NCI-H748 treated with DMSO at 0.1 percent for 48 hours (cell line): ENCODE measurements around the gene RPL11.
"Not testable (repeated sequence)": the region's sequence is repeated elsewhere in the genome, so short reads cannot be mapped to it uniquely, and the experiment has no call there.

Experiments
- DNase-seq: peaks from one replicate; lab custom pipeline; 2025; lab: John Stamatoyannopoulos, UW

Gene RPL11

DNA sequence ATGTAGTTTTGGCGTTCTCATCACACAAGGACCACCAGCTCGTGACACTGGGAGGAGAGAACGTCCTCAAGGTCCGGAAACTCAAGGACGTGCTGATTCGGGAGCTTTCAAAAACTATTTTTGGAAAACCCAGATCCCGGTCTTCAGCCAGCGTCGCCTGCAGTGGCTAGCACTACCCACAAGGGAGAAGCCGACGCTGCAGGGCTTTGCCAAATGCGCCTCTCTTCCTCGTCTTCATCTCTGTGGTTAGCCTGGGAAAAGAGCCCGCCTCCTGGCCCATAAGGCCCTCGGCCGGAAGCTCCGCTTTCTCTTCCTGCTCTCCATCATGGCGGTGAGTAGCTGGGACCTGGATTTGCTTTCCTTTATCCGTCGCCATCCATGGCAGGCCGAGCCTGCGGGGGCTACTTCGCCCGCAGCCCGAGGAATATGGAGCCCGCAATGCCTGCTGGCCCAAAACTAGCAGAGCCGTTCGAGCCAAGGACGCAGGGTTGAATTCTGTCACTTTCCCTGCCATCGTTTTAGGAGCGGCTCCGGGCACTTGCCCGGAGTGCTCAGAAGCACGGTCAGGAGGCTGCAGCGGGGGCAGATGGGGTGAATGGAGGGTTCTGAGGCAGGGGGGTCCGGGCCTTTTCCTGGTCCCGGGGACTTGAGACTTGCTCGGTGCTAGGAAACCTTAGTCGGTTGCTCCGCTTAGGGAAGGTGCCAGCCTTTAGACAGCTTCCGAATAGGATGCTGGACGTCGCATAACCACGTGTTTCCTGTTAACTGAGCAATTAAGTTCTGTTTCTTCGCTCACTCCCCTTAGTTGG is at the start of gene RPL11:
TSS of gene RPL11 (plus strand) at position 308 of the 809 bp plus-strand sequence. CDS start at position 326, 18 bp downstream.
- peak; percentile 80 for DNase-seq

DNA sequence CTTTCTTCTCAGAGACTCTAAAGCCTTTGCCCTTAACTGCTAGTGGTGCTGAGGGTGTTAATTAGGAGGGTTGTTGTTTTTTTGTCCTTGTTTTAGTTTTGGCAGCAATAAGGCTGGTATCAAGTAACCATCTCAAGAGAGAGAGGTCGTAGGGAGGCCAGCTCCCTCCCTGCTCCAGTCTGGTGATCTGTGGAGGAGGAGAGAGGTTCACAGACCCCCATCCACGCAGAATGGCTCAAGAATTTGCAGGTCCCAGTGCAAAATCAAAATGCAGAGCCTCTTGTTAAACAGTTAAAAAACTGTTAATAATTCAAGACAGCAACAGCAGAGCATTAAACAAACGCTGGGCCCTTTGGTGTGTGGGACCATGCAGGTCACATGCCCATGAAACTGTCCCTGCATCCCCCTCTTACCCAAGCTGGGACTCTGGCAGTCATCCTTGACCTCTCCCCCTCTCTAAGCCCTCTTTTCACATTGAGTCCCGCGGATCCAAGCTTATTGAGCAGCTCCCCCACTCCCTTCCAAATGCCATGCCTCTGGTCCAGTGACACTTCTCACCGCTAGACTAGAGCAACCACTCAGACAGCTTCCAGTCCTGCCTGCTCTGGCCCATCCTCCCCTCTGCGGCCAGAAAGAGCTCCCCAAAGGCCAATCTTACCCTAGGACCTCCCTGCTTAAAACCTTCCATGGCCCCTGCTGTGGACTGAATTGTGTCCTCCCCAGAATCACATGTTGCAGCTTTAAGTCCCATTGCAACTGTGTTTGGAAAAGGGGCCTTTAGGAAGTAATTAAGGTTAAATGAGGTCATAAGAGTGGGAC is 47.7 kb upstream of the RPL11 start:
- DNase-seq: no peak

DNA sequence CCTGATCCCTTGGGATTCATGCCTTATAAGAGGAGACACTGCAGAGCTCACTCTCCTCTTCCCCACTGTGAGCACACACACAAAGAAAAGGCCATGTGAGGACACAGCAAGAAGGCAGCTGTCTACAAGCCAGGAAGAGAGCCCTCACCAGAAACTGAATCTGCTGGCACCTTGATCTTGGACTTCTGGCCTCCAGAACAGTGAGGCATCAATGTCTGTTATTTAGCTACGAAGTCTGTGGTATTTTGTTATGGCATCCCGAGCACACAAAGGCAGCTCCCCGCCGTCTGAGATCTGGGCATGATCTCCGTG is 47.1 kb upstream of the RPL11 start:
- no peak for DNase-seq

DNA sequence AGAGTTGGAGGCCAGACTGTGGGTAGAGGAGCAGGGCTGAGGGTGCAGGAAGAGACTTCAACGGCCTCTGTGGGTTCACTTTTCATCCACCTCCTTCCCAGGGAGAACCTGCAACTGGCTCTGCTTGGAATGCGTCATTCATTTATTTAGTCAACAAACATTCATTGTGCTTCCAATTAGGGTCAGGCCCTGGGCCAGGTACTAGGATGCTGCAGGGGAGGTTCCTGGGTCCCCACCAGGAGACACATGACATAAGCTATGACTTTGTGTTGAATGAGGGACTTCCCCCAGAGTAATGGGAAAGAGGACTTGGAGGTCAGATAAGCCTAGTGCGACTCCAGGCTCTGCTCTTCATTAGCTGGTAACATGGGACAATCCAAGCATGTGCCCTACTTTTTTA is 46.3 kb upstream of the RPL11 start:
- DNase-seq: no peak

- no peak for DNase-seq
These were observed 45.5 kb upstream of the RPL11 start for GRCh38 chr1:23646091-23646490.

DNA sequence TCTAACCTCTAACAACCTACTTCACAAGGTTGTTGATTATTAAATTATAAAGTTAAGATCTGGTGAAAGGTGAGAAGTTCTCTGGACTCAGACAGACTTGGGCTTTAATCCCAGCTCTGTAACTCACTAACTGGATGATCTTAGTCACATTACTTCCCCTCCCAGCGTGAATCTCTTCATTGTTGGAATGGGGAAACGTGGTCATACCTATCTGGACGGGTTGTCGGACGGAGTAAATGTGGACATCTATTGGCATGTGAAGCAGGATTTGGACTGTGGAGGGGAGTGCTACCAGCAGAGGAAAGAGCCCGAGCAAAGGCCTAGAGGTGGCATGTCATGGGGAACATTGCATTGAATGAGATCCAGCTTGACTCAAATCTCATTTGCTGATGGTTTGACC is 45.1 kb upstream of the RPL11 start:
- no peak for DNase-seq

DNA sequence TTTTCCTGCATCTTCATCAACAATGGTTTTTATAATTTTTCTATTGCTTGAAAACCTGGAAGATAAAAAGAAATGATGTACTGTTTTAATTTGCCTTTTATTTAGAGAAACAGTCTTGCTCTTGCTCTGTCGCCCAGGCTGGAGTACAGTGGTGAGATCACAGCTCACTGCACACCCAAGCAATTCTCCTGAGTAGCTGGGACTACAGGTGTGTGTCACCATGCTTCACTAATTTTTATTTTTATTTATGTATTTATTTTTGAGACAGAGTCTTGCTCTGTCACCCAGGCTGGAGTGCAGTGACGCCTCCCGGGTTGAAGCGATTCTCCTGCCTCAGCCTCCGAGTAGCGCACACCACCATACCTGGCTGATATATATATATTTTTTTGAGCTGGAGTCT is 43.0 kb upstream of the RPL11 start:
- DNase-seq: no peak

GRCh38 chr1:23649157-23649556 is 42.4 kb upstream of the RPL11 start:
- DNase-seq: not testable (repeated sequence)

DNA sequence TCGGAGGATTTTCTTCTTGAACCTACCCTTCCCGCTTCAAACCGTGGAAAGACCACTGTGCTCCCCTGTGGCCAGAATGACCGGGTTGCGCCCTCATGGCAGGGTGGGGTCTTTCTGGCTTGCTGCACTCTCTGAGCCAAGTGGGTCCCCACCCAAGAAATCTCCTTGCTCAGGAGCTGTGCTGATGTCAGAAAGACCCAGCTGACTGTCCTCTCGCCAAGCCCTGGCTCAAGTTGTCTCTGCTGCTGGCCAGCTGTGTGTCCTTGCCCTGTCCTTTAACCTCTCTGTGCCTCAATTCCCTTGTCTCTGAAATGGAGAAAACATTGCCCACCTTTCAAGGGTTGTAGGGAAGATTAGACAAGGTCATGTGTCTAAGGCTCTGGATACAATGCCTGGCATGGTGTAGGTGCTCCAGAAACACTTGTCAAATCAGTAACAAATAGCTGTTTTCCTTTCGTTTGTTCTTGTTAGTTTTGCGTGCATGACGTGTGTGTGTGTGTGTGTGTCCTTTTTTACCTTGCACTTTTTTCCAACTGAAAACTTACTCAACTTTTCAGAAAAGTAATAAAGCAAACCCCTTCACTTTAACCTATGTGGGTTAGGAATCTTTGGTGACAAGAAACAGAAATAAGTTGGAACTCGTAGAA is 41.1 kb upstream of the RPL11 start:
- DNase-seq: no peak

DNA sequence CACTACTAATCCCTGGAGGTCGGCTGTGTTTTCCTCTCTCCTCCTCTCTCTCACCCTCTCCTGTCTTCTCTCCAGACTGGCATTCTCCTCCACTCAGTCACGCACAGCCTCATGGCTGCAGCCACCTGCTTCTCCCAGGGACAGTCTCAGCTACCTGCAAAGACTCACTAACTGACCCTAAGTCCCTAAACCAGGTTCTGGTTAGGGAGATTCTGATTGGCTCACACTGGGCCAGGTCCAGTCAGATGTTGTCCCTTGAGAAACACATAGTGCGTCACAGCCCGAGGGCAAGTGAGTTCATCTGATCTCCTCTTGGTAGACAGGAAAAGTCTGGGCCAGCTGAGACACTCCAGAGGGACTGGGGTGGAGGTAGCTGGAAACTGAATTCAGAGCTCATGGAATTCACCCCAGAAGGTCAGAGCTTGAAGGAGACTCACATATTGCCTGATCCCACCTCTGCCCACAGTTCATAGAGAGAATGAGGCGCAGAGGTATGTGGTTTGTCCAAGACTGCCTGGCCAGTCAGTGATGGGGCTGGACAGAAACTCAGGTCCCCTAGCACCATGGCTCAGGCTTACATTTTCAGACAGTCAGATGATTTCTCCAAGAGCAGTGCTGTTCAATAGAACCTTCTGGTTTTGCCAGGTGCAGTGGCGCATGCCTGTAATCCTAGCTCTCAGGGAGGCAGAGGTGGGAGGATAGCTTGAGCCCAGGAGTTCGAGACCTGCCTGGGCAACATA is 40.4 kb upstream of the RPL11 start:
- no peak for DNase-seq

GRCh38 chr1:23657659-23658275 is 33.8 kb upstream of the RPL11 start:
- DNase-seq: peak; percentile 3

GRCh38 chr1:23660671-23661070 is 30.9 kb upstream of the RPL11 start:
- DNase-seq: no peak

- no peak for DNase-seq
These were observed 29.7 kb upstream of the RPL11 start for GRCh38 chr1:23661887-23662286.

DNA sequence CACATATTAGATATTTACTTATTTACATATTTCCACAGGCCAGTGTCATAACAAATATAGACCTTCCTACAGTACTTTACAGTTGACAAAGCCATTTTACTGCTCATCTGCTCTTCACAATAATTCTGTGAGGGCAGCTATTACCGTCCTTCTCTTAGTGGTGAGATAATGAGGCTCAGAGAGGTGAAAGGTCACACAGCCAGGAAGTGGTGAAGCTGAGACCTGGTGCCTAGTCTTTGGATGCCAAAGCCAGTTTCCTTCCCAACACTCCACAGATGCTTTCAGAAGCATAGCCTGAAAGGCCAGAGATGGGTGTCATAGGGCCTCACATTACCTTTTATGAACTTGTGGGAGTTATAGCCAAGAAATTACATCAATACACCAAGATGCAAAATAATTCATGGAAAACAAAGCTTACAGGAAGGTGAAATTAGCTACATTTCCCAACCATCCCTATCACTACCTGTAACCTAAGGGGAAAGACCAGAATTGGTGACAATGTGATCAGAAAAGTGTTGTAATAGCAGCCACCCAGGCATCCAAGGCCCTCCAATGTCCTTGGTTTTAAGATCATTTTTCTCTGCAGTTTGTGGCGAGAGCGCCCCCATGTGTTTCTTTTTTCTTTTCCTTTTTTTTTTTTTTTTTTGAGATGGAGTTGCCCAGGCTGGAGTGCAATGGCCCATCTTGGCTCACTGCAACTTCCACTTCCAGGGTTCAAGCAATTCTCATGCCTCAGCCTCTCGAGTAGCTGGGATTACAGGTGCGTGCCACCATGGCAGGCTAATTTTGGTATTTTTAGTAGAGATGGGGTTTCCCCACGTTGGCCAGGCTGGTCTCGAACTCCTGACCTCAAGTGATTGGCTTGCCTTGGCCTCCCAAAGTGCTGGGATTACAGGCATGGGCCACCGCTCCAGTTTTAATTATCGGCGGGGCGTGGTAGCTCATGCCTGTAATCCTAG is 26.5 kb upstream of the RPL11 start:
- no peak for DNase-seq

DNA sequence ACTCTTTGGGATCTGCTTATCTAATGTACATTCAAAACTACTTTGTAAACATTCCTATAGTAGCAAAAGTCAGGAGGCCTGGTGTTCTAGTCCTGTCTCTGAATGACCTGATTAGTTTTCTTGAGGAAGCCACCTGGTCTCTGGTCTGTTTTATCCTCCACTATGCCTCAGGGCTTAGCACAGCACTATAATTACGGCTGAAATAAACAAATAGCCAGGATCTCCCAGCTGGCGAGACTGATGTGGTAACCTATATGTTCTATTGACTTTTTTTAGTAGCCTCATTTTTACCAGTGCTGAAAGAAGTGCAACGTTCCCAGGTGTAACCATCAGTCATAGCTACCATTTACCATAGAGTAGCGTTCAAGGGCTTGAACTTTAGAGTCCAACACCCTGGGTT is 24.2 kb upstream of the RPL11 start:
- DNase-seq: no peak

GRCh38 chr1:23670709-23671108 is 20.9 kb upstream of the RPL11 start:
- no peak for DNase-seq

GRCh38 chr1:23673086-23673813 is 18.4 kb upstream of the RPL11 start:
- DNase-seq: no peak

DNA sequence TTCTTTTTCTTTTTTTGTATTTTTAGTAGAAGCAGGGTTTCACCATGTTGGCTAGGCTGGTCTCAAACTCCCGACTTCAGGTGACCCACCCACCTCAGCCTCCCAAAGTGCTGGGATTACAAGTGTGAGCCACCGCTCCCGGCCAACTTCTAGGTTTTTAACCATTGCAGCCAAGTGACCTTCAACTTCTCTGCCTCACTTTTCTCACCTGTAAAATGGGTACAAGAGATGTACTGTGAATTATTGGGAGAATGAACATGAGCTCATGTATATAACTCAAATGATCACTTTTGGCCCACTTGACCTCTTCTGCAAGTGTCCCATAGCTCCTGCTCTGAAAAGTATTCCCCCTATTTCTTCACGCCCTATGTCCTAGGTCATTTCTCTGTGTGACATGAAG is 11.8 kb upstream of the RPL11 start:
- DNase-seq: no peak

DNA sequence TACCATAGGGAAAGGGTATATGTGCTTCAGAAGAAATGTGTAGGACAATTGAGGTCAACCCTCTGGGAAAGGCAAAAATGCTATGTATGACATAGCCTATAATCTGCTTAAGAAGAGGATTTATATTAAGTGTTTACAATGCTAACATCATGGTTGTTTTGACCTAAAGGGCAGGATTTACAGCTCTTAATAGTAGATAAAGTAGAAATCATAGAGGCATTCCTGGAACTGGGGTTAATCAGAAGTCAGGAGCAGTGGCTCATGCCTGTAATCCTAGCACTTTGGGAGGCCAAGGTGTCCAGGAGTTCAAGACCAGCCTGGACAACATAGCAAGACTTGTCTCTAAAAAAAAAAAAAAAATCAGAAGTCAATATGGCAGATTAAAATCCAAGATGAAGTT is 8.7 kb upstream of the RPL11 start:
- DNase-seq: no peak

DNA sequence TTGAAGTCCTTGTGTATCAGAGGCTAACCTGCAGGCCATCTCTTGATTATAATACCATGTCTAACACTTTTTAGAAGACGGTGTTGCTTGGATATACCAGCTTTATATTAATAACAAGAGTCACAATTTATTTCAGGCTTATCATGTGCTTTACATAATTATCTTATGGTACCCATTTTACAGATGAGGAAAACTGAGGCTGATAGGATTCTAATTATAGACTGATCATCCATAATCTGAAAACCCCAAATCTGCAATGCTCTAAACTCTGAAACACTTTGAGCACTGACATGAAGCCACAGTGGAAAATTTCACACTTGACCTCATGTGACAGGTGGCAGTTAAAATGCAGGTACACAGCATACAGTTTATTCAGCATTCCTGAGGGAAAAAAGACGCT is 7.2 kb upstream of the RPL11 start:
- DNase-seq: no peak
